GM18520 (cell line): Measurements from ENCODE around the gene NF1.
"Not testable (repeated sequence)": the region's sequence is repeated elsewhere in the genome, so short reads cannot be mapped to it uniquely, and the experiment has no call there.

Experiments used
- ATAC-seq: cut with Tn5 transposase; IDR thresholded peaks from one replicate; pipeline ENCODE4 v1.9.1; 2021; ENCODE audit not compliant: unreplicated experiment

Gene NF1

DNA sequence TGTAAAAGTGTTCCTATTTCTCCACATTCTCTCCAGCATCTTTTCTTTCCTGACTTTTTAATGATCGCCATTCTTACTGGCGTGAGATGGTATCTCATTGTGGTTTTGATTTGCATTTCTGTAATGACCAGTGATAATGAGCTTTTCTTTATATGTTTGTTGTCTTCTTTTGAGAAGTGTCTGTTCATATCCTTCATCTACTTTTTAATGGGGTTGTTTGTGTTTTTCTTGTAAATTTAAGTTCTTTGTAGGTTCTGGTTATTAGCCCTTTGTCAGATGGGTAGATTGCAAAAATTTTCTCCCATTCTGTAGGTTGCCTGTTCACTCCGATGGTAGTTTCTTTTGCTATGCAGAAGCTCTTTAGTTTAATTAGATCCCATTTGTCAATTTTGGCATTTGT, 81.4 kb downstream of the NF1 start:
- ATAC-seq: not testable (repeated sequence)

DNA sequence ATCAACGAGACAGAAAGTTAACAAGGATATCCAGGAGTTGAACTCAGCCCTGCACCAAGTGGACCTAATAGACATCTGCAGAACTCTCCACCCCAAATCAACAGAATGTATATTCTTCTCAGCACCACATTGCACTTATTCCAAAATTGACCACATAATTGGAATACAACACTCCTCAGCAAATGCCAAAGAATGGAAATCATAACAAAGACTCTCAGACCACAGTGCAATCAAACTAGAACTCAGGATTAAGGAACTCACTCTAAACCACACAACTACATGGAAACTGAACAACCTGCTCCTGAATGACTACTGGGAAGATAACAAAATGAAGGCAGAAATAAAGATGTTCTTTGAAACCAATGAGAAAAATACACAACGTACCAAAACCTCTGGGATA, 84.2 kb downstream of the NF1 start:
- not testable (repeated sequence) for ATAC-seq

GRCh38 chr17:31195305-31195704, 100.5 kb downstream of the NF1 start:
- no peak for ATAC-seq

DNA sequence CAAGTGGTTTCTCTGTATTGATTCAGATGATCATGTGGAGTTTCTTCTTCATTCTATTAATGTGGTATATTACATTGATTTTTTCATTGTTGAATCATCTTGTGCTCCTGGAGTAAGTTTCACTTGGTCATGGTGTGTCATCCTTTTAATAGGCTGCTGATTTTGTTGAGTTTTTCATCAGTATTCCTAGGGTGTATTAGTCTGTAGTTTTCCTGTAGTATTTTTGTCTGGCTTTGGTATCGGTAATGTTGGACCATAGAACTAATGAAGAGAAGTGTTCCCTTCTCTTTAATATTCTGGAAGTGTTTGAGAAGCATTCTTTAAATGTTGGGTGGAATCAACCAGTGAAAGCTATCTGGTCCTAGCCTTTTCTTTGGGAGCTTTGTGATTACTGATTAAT, 103.2 kb downstream of the NF1 start:
- no peak for ATAC-seq

DNA sequence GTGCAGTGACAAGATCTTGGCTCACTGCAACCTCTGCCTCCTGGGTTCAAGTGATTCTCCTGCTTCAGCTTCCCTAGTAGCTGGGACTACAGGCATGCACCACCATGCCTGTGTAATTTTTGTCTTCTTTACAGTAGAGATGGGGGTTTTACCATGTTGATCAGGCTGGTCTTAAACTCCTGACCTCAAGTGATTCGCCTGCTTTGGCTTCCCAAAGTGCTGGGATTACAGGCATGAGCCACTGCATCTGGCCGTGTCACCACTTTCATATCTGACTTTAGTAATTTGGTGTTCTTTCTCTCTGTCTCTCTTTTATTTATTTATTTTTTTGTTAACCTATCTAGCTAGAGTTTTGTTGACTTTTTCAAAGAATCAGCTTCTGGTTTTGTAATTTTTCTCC, 103.9 kb downstream of the NF1 start:
- ATAC-seq: not testable (repeated sequence)

DNA sequence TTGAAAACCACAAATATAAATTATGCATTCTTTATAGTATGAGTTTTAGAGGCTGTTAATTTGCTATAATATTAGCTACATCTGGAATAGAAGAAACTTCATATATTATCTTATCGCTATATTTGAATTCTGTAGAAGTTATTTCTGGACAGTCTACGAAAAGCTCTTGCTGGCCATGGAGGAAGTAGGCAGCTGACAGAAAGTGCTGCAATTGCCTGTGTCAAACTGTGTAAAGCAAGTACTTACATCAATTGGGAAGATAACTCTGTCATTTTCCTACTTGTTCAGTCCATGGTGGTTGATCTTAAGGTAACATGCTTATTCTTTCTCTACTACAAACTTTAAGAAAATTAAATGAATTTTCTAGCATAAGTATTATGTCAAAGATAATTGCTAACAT, 105.5 kb downstream of the NF1 start:
- no peak for ATAC-seq

DNA sequence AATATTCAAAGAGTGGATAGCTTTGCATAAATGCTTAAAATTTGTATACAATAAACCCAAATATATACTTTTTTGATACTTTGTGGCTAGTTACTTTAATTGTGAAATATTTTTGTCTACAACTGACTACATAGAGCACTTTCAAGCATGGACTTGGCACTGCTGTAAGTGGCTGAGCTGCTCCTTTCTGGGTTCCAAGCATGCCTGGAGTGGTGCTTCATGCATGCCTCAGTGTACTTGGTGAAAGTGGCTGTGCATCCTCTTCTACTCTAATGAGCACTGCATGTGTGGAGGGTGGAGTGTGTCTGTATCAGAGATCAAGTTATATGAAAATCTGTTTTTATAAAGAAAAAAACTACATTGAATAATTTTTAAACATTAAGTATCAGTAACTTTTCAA, 108.2 kb downstream of the NF1 start:
- no peak for ATAC-seq

- ATAC-seq: no peak
These were observed 116.7 kb downstream of the NF1 start for GRCh38 chr17:31211352-31212012.

GRCh38 chr17:31216031-31216751, 121.4 kb downstream of the NF1 start:
- no peak for ATAC-seq

DNA sequence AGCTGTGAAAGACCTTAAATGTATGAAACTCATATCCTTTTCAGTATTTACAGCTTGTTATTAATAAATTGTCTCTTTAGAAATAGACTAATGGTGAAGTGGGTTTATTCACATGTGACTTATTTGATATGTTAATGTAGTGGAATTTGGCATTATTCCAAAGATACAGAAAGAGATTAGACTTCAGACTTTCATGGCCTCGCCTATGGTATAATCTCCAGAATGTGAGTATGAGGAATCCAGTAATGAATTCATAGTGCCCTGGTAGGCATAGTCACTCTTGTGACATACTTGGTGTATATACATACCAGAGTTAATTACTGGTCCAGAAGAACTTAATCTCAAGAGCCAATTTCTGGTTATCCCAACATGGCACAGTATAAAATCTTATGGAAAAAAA, 129.6 kb downstream of the NF1 start:
- ATAC-seq: no peak

DNA sequence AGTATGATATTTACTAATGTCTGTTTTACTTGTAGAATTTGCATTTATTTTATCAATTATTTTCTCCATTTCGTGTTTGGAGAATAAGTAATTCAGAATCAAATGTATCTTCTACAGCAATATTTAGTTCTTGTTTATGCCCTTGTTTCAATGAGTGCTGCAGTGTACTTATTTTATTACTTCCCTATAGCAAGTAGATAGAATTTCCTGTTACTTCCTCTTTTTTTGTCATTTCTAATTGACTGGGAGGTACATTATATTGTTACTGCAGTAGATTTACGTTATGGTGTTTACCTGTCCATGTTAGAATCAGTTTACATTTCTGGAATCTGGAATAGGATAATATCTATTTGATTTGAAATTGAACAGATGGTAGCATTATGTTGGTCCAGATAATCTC, 131.1 kb downstream of the NF1 start:
- ATAC-seq: no peak

DNA sequence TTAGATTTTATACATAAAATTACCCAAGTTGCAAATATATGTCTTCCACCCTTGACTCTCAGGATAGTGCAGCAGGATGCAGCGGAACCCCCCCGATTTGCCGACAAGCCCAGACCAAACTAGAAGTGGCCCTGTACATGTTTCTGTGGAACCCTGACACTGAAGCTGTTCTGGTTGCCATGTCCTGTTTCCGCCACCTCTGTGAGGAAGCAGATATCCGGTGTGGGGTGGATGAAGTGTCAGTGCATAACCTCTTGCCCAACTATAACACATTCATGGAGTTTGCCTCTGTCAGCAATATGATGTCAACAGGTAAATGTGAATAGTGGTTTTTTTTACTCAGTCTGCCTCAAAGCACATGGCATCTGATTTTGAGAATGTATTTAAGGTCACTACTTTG, 131.6 kb downstream of the NF1 start:
- no peak for ATAC-seq

DNA sequence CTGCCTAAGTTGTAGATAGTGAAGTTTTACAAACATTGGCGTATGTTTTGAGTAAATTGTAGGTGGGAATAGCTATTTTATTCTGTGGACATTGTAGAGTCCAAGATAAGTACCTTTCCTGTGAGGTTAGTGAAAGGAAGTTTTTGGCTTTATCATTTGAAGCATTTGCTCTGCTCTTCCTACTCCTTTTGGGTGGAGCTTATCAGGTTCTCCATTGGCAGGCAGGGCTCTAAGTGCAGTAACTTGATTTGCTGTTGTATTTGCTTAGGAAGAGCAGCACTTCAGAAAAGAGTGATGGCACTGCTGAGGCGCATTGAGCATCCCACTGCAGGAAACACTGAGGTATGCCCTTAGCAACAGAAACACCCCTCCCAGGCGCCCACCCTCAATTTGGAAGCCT, 132.2 kb downstream of the NF1 start:
- ATAC-seq: no peak

- no peak for ATAC-seq
These were observed 137.1 kb downstream of the NF1 start for GRCh38 chr17:31231852-31232251.

GRCh38 chr17:31235110-31235509, 140.3 kb downstream of the NF1 start:
- no peak for ATAC-seq

- ATAC-seq: no peak
These were observed 141.4 kb downstream of the NF1 start for GRCh38 chr17:31236137-31236536.

GRCh38 chr17:31236712-31237111, 141.9 kb downstream of the NF1 start:
- ATAC-seq: no peak

DNA sequence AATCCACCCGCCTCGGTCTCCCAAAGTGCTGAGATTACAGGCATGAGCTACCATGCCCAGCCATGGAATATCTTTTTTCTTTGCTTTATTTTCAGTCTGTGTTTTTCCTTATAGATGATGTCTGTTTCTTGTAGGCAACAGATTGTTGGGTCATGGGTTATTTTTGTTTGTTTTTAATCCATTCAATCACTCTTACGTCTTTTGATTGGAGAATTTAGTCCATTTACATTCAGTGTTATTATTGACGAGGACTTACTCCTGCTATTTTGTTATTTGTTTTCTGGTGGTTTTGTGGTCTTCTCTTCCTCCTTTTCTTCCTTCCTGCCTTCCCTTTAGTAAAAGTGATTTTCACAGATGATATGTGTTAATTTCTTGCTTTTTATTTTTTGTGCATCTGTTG, 146.3 kb downstream of the NF1 start:
- no peak for ATAC-seq

DNA sequence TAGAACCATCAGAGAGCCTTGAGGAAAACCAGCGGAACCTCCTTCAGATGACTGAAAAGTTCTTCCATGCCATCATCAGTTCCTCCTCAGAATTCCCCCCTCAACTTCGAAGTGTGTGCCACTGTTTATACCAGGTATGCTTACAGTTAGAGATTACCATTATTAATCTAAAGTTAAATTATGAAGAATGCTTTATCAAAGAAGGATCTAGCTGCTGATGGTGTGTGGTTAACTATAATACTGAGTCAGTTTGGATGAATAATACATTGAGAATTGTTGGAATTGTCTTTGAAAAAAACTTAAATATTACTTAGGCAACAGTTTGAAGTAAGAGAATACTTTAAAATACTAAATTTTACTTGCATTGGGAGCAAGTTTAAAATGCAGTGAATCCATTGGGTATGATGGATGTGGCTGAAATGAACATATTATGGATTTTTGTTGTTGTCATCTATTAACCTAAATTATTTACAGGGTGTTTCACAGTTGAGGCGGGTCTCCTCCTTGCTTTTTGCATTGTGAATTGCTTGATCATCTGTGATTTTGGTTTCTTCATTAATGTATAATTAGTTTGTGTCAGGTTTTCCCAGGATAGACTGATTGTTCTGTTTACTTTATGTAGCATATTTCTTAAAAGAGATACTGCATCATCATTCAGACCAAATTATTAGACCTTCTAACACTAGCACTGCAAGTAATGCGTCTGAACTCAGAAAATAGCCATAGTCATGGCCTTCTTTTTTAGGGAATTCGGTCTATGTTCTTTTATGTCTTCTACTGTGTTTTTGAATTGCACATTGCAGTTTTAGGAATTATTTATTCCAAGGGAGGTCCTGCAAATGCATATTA, 154.4 kb downstream of the NF1 start:
- ATAC-seq: no peak

DNA sequence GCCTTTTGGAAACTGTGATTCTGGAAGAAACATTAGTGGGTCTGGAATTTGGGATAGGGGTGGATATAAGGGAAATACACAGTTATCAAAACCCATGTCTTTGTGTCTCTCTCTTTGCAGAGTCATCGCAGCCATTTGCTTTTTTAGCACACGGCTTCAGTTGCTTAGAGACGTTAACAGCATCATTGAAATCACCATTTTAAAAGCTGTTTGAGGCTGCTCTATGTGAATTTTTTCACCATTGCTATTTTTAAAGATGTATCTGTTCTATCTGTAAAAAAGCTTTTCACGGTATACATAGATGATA, 155.0 kb downstream of the NF1 start:
- no peak for ATAC-seq

DNA sequence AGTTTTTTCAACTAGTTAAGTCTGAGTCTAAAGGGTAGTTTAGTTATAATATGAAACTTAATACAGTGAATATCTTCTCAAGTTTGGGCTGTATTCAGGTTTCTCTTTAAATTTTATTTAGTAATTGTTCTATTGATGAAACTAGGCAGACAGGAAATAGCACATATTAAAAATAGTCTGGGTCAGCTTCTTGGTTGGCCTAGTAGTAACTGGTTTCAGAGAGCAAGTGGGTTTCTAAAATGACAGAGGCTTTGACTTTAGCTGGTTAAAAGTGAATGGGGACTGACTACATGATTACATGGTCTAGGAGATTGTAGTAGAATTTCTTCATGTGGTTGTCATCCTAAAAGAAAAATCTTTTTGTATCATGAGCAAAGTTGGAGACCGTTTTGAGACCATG, 155.5 kb downstream of the NF1 start:
- ATAC-seq: no peak
